ENCODE results near the gene ZBTB22.
"Not testable (repeated sequence)": the region's sequence is repeated elsewhere in the genome, so short reads cannot be mapped to it uniquely, and the experiment has no call there.

Gene ZBTB22

GRCh38 chr6:33279971-33280511 lies 37.5 kb downstream of the ZBTB22 start:
- DNase-seq (ENCODE audit: low read depth), result no peak

GRCh38 chr6:33279257-33279695 lies 38.3 kb downstream of the ZBTB22 start:
- no peak for DNase-seq (ENCODE audit: low read depth)

- DNase-seq (ENCODE audit: low read depth), result no peak
These were observed 38.7 kb downstream of the ZBTB22 start for GRCh38 chr6:33278810-33279209.

GRCh38 chr6:33278392-33278741 lies 39.2 kb downstream of the ZBTB22 start:
- no peak for DNase-seq (ENCODE audit: low read depth)

GRCh38 chr6:33277663-33278391 lies 39.7 kb downstream of the ZBTB22 start:
- DNase-seq (ENCODE audit: low read depth), result no peak

GRCh38 chr6:33276864-33277662 lies 40.5 kb downstream of the ZBTB22 start, which contains the start of gene B3GALT4:
Gene B3GALT4, plus strand, starts transcription at chr6:33277123. Its CDS starts 297 bp downstream, at chr6:33277420.
- peak; percentile 47 for DNase-seq (ENCODE audit: low read depth)

GRCh38 chr6:33276581-33276863 lies 41.0 kb downstream of the ZBTB22 start:
- DNase-seq (ENCODE audit: low read depth), result no peak

- not testable (repeated sequence) for DNase-seq (ENCODE audit: low read depth)
These were observed 41.6 kb downstream of the ZBTB22 start for GRCh38 chr6:33275795-33276580.

GRCh38 chr6:33273924-33274902 lies 43.3 kb downstream of the ZBTB22 start:
- no peak for DNase-seq (ENCODE audit: low read depth)

GRCh38 chr6:33273129-33273923 lies 44.2 kb downstream of the ZBTB22 start:
- DNase-seq (ENCODE audit: low read depth), result no peak

GRCh38 chr6:33272275-33273128 lies 45.0 kb downstream of the ZBTB22 start:
- DNase-seq (ENCODE audit: low read depth), result no peak

GRCh38 chr6:33271468-33272274 lies 45.9 kb downstream of the ZBTB22 start, which contains the start of the genes RPS18 and VPS52:
Gene RPS18, plus strand, starts transcription at chr6:33272075. Its CDS starts 45 bp downstream, at chr6:33272120.
Gene VPS52, minus strand, starts transcription at chr6:33271876. Its CDS starts 201 bp downstream, at chr6:33271675.
- peak; percentile 84 for DNase-seq (ENCODE audit: low read depth)

GRCh38 chr6:33271117-33271467 lies 46.5 kb downstream of the ZBTB22 start:
- DNase-seq (ENCODE audit: low read depth), result no peak
